ENCODE results near the gene LTBP1. TPM values are rescaled to one million over a fixed set of nuclear protein-coding genes. Genes with fewer than 3 reads are reported as not detected.
A peak's percentile ranks its signal among the peaks of the same experiment; 100 is the strongest.

Gene LTBP1
- polyA plus RNA-seq, 4 donors, result 74.7 to 83.5 (median 82.8) TPM

DNA sequence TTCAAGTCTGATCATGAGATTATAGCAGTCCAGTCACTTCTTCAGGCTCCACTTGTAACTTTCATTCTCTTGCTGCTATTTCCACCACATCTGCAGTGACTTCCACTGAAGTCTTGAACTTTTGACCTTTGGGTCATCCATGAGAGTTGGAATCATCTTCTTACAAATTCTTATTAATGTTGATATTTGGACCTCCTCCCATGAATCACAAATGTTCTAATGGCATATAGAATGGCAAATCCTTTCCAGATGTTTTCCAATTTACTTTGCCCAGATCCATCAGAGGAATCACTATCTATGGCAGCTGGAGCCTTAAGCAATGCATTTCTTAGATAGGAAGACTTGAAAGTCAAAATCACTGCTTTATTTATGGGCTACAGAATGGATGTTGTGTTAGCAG lies 159.4 kb downstream of the LTBP1 start:
- DNase-seq (ENCODE audit: low read depth in 4 of 4, low spot score in 3 of 4), result no peak

- DNase-seq (ENCODE audit: low read depth in 4 of 4, low spot score in 3 of 4), result no peak
Measured at GRCh38 chr2:33107690-33108482, 161.1 kb downstream of the LTBP1 start.

- peak in 3 of 4 donors; percentile 40 to 64 (median 45) for DNase-seq (ENCODE audit: low read depth in 4 of 4, low spot score in 3 of 4)
Measured at GRCh38 chr2:33108483-33109443, 162.0 kb downstream of the LTBP1 start.

DNA sequence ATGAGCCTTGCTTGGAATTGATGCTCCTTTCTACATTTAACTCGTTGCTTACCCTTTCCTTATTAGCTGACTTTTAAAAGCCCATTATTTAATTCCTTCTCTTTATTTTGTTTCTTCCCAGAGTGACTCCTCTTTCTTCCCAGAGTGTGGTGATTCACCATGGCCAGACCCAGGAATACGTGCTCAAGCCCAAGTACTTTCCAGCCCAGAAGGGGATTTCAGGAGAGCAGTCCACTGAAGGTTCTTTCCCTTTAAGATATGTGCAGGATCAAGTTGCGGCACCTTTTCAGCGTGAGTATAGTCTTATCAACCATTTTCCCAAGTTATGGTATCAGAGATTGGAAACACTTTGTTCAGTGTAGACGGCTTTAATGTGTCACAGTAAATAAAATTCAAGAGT lies 163.7 kb downstream of the LTBP1 start:
- no peak for DNase-seq (ENCODE audit: low read depth in 4 of 4, low spot score in 3 of 4)

DNA sequence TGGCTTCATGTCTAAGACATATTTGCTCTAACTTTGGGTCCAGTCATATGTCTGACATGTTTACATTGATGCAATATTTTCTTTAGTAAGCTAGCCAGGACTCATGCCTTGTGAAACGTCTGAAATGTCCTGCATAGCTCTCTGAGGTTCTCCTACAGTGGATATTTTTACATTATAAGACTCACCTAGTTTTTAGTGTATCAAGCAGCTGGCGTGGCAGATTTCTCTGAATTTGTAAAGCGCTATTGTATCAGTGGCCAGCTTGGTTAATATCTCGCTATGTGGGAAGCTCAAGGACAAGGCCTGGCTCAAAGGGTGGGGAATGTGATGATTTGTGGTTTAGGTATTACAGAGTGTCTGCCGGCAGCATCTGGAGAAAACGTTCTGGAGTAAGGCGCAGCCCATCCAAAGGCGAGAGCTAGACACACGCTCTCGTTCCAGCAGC lies 164.3 kb downstream of the LTBP1 start:
- no peak for DNase-seq (ENCODE audit: low read depth in 4 of 4, low spot score in 3 of 4)

- no peak for DNase-seq (ENCODE audit: low read depth in 4 of 4, low spot score in 3 of 4)
Measured at GRCh38 chr2:33115196-33115595, 168.4 kb downstream of the LTBP1 start.

- DNase-seq (ENCODE audit: low read depth in 4 of 4, low spot score in 3 of 4), result no peak
Measured at GRCh38 chr2:33115728-33116127, 169.0 kb downstream of the LTBP1 start.

DNA sequence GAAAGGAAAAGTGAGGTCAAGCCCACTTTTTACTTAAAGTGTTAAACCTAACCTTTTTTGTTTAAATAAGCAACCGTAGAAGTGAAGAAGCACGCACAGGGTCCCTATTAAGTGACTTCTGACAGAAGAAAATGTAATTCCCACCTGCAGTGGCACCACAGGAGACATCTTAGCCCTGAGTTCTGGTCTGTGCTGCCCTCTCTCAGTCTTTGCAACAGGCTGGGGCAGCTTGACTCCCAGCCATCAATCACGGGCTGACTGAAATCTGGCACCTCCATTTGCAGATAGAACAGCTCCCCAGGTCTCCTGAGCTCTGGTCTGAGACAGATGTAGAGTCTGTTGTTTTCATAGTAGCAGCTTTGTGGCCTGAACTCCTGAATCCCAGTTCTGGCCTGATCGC lies 170.0 kb downstream of the LTBP1 start:
- DNase-seq (ENCODE audit: low read depth in 4 of 4, low spot score in 3 of 4), result no peak

DNA sequence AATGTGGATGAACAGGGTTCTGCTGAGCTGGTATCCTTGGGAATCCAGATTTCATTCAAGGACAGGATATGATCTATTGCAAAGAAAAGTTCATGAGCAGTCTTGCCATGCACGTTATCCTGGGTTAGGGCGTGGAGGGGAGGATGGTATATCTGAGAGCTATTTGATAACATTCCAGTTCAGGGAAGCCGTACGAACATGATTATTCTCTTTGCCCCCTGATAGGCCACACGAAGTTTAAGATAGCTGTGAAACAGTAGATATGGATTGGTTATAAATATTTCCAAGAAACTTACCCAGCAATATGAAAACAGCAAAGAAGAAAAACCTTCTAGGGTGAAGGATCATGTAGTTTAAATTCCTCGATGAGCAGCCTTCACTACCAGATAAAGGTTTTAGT lies 171.9 kb downstream of the LTBP1 start:
- DNase-seq (ENCODE audit: low read depth in 4 of 4, low spot score in 3 of 4), result no peak

GRCh38 chr2:33121416-33121815 lies 174.7 kb downstream of the LTBP1 start:
- DNase-seq (ENCODE audit: low read depth in 4 of 4, low spot score in 3 of 4), result no peak

DNA sequence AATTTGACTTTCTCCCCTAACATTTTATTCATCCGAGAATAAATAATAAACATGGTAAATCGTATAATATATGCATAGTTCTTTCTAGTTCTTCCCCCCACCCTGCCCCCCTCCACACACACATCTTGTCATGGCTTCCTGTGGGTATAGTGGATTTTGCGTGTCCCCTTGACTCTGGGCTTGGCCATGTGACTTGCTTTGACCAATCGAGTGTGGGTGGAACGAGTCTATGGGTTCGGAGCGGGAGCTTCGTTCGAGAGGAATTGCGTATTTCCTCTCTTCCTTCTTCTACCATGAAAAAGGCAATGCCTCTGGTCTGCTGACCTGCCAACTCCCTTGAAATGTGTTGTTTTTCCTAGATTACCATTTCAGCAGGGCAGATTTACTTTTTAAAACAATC lies 175.2 kb downstream of the LTBP1 start:
- DNase-seq (ENCODE audit: low read depth in 4 of 4, low spot score in 3 of 4), result no peak

- no peak for DNase-seq (ENCODE audit: low read depth in 4 of 4, low spot score in 3 of 4)
Measured at GRCh38 chr2:33122726-33123125, 176.0 kb downstream of the LTBP1 start.

DNA sequence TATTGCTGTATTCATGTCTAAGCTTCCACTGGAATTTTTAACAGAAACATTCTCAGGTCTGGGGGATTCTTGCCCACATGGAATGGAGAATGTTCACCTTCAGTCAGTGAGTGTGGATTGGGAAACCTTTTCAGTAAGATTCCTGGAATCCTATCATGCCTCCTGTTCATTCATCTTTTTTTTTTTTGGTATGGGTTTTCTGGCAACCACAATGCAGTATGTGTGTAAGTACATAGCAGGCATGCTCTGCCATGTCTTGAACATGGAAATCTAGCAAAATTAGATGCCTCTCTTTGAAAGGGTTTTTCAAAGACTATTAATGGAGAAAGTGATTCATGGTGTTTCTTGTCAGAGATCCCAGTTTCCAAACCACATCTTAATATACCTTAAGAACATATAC lies 176.5 kb downstream of the LTBP1 start:
- no peak for DNase-seq (ENCODE audit: low read depth in 4 of 4, low spot score in 3 of 4)

- DNase-seq (ENCODE audit: low read depth in 4 of 4, low spot score in 3 of 4), result no peak
Measured at GRCh38 chr2:33126552-33126951, 179.8 kb downstream of the LTBP1 start.

- no peak for DNase-seq (ENCODE audit: low read depth in 4 of 4, low spot score in 3 of 4)
Measured at GRCh38 chr2:33126958-33127357, 180.2 kb downstream of the LTBP1 start.

DNA sequence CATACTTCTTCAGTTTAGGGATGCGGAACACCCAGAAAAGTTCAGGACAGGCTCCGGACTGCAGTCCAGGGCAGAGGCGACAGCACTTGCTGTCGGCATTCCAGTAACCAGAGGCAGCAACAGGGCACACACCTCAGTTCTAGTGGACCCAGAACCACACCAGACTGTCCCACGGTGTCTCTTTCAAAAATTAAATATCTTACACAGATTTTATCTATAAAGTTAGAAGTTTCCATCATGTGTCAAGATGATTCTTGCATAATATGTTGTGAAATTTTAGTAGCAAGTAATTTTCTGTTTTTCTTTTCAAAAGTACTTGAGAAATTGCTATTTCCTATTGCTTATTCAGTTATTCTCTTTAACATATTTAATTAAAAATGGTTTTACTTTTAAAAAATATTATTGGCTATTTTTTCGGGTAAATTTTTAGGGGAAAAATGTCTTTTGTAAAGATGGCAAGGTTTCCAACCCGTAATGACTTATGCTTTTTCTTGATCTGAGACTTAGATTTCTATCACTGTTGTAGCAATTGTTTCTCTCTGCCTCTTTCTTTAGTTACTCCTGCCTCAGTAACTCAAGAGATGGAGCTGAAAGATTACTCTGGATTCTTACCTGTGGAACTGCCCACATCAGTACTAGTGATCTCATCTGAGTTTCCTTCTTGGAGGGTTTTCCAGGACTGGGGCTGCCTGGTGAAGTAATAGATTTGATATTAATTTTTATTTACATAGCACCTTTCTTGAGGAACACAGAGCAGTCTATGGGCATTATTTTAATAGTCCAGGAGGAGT lies 182.7 kb downstream of the LTBP1 start:
- DNase-seq (ENCODE audit: low read depth in 4 of 4, low spot score in 3 of 4), result no peak

- no peak for DNase-seq (ENCODE audit: low read depth in 4 of 4, low spot score in 3 of 4)
Measured at GRCh38 chr2:33130054-33130447, 183.3 kb downstream of the LTBP1 start.

GRCh38 chr2:33130544-33130943 lies 183.8 kb downstream of the LTBP1 start:
- DNase-seq (ENCODE audit: low read depth in 4 of 4, low spot score in 3 of 4), result no peak

DNA sequence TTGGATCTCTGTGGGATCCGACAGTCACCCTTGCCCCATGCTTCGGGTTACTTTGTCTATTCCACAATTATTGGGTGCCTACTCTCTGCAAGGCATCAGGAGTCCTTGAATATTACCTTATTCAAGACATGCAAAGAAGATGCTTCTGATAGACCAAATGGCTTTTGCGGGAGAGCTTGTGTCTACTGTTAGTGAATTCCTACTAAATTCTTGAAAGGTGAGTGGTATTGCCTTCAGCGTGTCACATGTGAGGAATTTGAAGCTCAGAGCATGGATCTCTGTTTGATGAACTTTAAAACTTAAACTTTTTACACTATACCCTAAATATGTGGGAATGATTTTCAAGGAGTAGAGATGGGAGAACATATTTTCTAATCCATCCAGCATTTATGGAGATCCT lies 184.4 kb downstream of the LTBP1 start:
- DNase-seq (ENCODE audit: low read depth in 4 of 4, low spot score in 3 of 4), result no peak

GRCh38 chr2:33131749-33132148 lies 185.0 kb downstream of the LTBP1 start:
- DNase-seq (ENCODE audit: low read depth in 4 of 4, low spot score in 3 of 4), result no peak

GRCh38 chr2:33133454-33133952 lies 186.8 kb downstream of the LTBP1 start:
- no peak for DNase-seq (ENCODE audit: low read depth in 4 of 4, low spot score in 3 of 4)
